ENCODE measurements around the gene ST3GAL3. TPM values are rescaled to one million over a fixed set of nuclear protein-coding genes. Genes with fewer than 3 reads are reported as not detected.
A peak's percentile ranks its signal among the peaks of the same experiment; 100 is the strongest.

Gene ST3GAL3
- total and polyA plus RNA-seq, 10 of the 15 experiments (the other 5 are each of a cell fraction or from before 2014, with no cell fraction given): 1.2 to 19.3 (median 11.0) TPM

DNA sequence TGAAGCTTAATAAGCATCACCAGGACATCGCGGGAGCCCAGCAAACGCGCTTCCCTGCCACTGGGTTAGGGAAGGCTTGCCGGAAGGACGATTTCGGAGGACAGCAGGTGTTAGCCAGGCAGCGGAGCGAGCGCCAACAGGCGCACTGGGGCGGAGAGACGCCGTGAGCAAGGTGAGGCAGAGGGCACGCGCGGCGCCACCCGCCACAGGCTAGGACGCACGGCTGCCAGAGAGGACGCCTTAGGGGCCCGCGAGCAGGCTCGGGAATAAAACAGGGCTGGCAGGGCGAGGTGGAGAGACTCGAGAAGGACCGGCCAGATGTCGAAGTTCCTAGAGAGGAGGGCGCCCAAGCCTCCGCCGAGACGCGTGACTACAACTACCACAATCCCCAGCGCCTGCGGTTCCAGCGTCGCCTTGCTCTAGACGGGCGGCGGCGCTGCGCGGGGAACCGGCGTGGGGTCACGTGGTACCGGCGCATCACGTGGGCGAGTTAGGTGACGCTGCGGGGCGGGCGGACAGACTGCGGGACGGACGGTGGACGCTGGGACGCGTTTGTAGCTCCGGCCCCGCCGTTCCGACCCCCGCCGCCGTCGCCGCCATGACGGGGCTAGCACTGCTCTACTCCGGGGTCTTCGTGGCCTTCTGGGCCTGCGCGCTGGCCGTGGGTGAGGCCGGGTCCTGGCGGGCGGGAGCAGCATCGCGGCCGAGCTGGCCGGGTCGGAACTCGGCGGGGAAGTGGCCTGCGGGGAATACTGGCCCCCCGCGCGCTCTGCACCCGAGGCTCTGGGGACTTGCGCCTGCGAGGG lies 267.3 kb downstream of the ST3GAL3 start, which contains the start of gene ATP6V0B:
ATP6V0B (plus strand) TSS at position 518 of the 806 bp plus-strand sequence; CDS start at position 599, 81 bp downstream.
- in situ Hi-C loops (cut with MboI): no loop called here
- intact Hi-C loops (cut with micrococcal nuclease; ENCODE audit: unreplicated experiment): loop anchor here (2.0 kb wide), 1 partner anchor 28 kb away; the partner anchor contains the start of gene IPO13
- peak within 1 kb of the TSS; percentile 88 for H3K9ac ChIP-seq (ENCODE audit: control insufficient read depth, insufficient read depth, low read length)
- peak within 1 kb of the TSS; percentile 95 for H3K4me3 ChIP-seq
- BruUV-seq (replicated peaks): no TSS peak
- no peaks in the 10 kb centered on the region for H4K20me1 ChIP-seq (ENCODE audit: control insufficient read depth, insufficient read depth)
- peak within 1 kb of the TSS; percentile 97 for H3K4me2 ChIP-seq (ENCODE audit: control insufficient read depth, insufficient read depth)
- FAIRE-seq: peak; percentile 94
- peak within 1 kb of the TSS; percentile 73 for H3K27ac ChIP-seq (ENCODE audit: control insufficient read depth, insufficient read depth)
- ATAC-seq: peak; percentile 80
- SMC1A ChIA-PET (ENCODE audit: uncharacterized antibody, unreplicated experiment): interaction anchor here (0.8 to 1.5 kb wide), 4 partner anchors 21 to 1157 kb away, joined by 3 to 4 read pairs (median 3); partner anchors contain the start of gene SVBP
- H3K9me3 ChIP-seq (replicated peaks; ENCODE audit: control insufficient read depth, insufficient read depth, low read length): no peaks in the 10 kb centered on the region
- POLR2A ChIA-PET: interaction anchor here (0.5 to 3.8 kb wide), 10 partner anchors 15 to 1761 kb away, joined by 3 to 18 read pairs (median 4); partner anchors contain the start of genes CCDC24, IPO13 and PPIH
- RAD21 ChIA-PET (ENCODE audit: unreplicated experiment): interaction anchor here (1.1 to 3.0 kb wide), 4 partner anchors 16 to 211 kb away, joined by 3 to 10 read pairs (median 4); partner anchors contain the start of gene IPO13
- peaks cover 11 to 15% of the 10 kb centered on the region in 2 experiments for H3K36me3 ChIP-seq (ENCODE audit: control insufficient read depth in 2 of 2, insufficient read depth in 2 of 2, low read length in 1 of 2)
- 1% methylated on average over 82 of the region's 93 CpGs for WGBS (ENCODE audit: insufficient coverage, insufficient replicate concordance, low lambda C conversion rate, missing lambda C conversion rate)
- H3K79me2 ChIP-seq (ENCODE audit: control insufficient read depth, insufficient read depth, low read length): peaks cover 50% of the 10 kb centered on the region
- CTCF ChIA-PET: interaction anchor here (0.7 to 1.1 kb wide), 5 partner anchors 18 to 68 kb away, joined by 3 to 4 read pairs (median 3); partner anchors contain the start of gene IPO13
- no peaks in the 10 kb centered on the region for H3K27me3 ChIP-seq (replicated peaks in 1 of 2; ENCODE audit: control insufficient read depth in 2 of 2, insufficient read depth in 2 of 2, low read length in 1 of 2)
- H3K4me1 ChIP-seq (ENCODE audit: control insufficient read depth, insufficient read depth, low read length): peaks cover 31% of the 10 kb centered on the region
- DNase-seq (ENCODE audit: low read depth, low spot score): peak; percentile 59
- peak within 1 kb of the TSS; percentile 92 for H2AFZ ChIP-seq (ENCODE audit: control insufficient read depth, low read depth, low read length)
- TF ChIP-seq NFIC (IDR thresholded peaks at IDR 0.05; ENCODE audit: low read depth, low read length) (no peak), YBX1 (IDR thresholded peaks at IDR 0.05) (no peak), GATAD2B (conservative IDR thresholded peaks at IDR 0.05; ENCODE audit: low read depth) (peak; percentile 83), DPF2 (IDR thresholded peaks at IDR 0.05) (peak; percentile 68; the same call in 1 of the 2 replicates), ESRRA (IDR thresholded peaks at IDR 0.05; ENCODE audit: low read length) (no peak), BRCA1 (IDR thresholded peaks at IDR 0.05; ENCODE audit: low read depth, low read length) (no peak), WRNIP1 (IDR thresholded peaks at IDR 0.05; ENCODE audit: borderline replicate concordance, low read depth, low read length) (no peak), POU2F2 (IDR thresholded peaks at IDR 0.05; ENCODE audit: borderline replicate concordance, low read depth, low read length) (0 out of 3 replicates have a peak, but pooled peaks have one; percentile 46), NR2F1 (conservative IDR thresholded peaks at IDR 0.05) (peak; percentile 74), PAX8 (IDR thresholded peaks at IDR 0.05) (no peak)
- TF ChIP-seq, protein P1, sequence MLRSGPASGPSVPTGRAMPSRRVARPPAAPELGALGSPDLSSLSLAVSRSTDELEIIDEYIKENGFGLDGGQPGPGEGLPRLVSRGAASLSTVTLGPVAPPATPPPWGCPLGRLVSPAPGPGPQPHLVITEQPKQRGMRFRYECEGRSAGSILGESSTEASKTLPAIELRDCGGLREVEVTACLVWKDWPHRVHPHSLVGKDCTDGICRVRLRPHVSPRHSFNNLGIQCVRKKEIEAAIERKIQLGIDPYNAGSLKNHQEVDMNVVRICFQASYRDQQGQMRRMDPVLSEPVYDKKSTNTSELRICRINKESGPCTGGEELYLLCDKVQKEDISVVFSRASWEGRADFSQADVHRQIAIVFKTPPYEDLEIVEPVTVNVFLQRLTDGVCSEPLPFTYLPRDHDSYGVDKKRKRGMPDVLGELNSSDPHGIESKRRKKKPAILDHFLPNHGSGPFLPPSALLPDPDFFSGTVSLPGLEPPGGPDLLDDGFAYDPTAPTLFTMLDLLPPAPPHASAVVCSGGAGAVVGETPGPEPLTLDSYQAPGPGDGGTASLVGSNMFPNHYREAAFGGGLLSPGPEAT (IDR thresholded peaks at IDR 0.05; ENCODE audit: low read depth): no peak
- TF ChIP-seq, protein P2, sequence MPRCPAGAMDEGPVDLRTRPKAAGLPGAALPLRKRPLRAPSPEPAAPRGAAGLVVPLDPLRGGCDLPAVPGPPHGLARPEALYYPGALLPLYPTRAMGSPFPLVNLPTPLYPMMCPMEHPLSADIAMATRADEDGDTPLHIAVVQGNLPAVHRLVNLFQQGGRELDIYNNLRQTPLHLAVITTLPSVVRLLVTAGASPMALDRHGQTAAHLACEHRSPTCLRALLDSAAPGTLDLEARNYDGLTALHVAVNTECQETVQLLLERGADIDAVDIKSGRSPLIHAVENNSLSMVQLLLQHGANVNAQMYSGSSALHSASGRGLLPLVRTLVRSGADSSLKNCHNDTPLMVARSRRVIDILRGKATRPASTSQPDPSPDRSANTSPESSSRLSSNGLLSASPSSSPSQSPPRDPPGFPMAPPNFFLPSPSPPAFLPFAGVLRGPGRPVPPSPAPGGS (IDR thresholded peaks at IDR 0.05; ENCODE audit: borderline replicate concordance, insufficient read depth, low read depth, low read length, poor library complexity, severe bottlenecking): peak; percentile 34
- TF ChIP-seq, protein P3, sequence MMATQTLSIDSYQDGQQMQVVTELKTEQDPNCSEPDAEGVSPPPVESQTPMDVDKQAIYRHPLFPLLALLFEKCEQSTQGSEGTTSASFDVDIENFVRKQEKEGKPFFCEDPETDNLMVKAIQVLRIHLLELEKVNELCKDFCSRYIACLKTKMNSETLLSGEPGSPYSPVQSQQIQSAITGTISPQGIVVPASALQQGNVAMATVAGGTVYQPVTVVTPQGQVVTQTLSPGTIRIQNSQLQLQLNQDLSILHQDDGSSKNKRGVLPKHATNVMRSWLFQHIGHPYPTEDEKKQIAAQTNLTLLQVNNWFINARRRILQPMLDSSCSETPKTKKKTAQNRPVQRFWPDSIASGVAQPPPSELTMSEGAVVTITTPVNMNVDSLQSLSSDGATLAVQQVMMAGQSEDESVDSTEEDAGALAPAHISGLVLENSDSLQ (IDR thresholded peaks at IDR 0.05): peak; percentile 64
- TF ChIP-seq, protein P4, sequence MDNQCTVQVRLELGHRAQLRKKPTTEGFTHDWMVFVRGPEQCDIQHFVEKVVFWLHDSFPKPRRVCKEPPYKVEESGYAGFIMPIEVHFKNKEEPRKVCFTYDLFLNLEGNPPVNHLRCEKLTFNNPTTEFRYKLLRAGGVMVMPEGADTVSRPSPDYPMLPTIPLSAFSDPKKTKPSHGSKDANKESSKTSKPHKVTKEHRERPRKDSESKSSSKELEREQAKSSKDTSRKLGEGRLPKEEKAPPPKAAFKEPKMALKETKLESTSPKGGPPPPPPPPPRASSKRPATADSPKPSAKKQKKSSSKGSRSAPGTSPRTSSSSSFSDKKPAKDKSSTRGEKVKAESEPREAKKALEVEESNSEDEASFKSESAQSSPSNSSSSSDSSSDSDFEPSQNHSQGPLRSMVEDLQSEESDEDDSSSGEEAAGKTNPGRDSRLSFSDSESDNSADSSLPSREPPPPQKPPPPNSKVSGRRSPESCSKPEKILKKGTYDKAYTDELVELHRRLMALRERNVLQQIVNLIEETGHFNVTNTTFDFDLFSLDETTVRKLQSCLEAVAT (IDR thresholded peaks at IDR 0.05): no peak
- TF ChIP-seq, protein P5, sequence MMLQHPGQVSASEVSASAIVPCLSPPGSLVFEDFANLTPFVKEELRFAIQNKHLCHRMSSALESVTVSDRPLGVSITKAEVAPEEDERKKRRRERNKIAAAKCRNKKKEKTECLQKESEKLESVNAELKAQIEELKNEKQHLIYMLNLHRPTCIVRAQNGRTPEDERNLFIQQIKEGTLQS (IDR thresholded peaks at IDR 0.05; ENCODE audit: borderline replicate concordance, extremely low read depth, low read depth, low read length): peak; percentile 98

Data from GM12878 (cell line).